A549 (cell line): ENCODE measurements around the gene REC8. TPM values are rescaled to one million over a fixed set of nuclear protein-coding genes. Genes with fewer than 3 reads are reported as not detected.
A peak's percentile ranks its signal among the peaks of the same experiment; 100 is the strongest.

Experiments used
- ATAC-seq, 2 experiments: fragments of 200-7000 bp in 1 of 2; fragments of >200 bp in 1 of 2; cut with Nextera tagmentation in 1 of 2; cut with Tn5 transposase in 1 of 2; 3 replicates each; pipeline versions ENCODE4 v1.8.0 to v1.9.1; 2018 to 2020; ENCODE audit warnings: mild to moderate bottlenecking in 1 of 2, moderate library complexity in 1 of 2
- CTCF ChIA-PET: fragments of 300-600 bp; sonication (Branson Sonifier 250); formaldehyde crosslinking; extraction: SDS; loops from one replicate; lab custom pipeline; 2021; ENCODE audit warnings: antibody characterized with exemption, inconsistent platforms; lab: Yijun Ruan, JAX
- POLR2A ChIA-PET: fragments of 350-600 bp; formaldehyde crosslinking; extraction: SDS; loops from one replicate; lab custom pipeline; 2021; ENCODE audit warnings: antibody characterized with exemption, inconsistent platforms; lab: Yijun Ruan, JAX
- DNase-seq, 2 experiments: peaks; one replicate each; pipeline versions ENCODE4 v3.0.0 to v3.0.0-alpha.2; 2011 to 2016; ENCODE audit warnings: low read depth in 1 of 2, low spot score in 1 of 2
- FAIRE-seq: peaks from 2 replicates; lab custom pipeline; 2011; peaks lifted over from hg19 to GRCh38; lab: Jason Lieb, UNC
- H3K27ac ChIP-seq, 2 experiments: fragments of >200 bp; sonication (Bioruptor Twin); formaldehyde crosslinking; 3 replicates each; pipeline ENCODE4 v1.5.1; 2016 to 2017
- H3K4me1 ChIP-seq: fragments of >200 bp; sonication (Bioruptor Twin); formaldehyde crosslinking; 3 replicates; pipeline ENCODE4 v1.6.1; 2016
- H3K4me2 ChIP-seq: fragments of >200 bp; sonication (Bioruptor Twin); formaldehyde crosslinking; 3 replicates; pipeline ENCODE4 v1.6.1; 2016
- H3K4me3 ChIP-seq: fragments of >200 bp; sonication (Bioruptor Twin); formaldehyde crosslinking; 3 replicates; pipeline ENCODE4 v1.5.1; 2016
- H3K9me3 ChIP-seq: fragments of >200 bp; sonication (Bioruptor Twin); formaldehyde crosslinking; 3 replicates; pipeline ENCODE4 v1.6.1; 2016
- BCL3 ChIP-seq: fragments of >200 bp; sonication (Bioruptor Twin); formaldehyde crosslinking; IDR thresholded peaks from 3 replicates; pipeline ENCODE4 v1.6.1; 2016
- CBX2 ChIP-seq: fragments of 200-600 bp; sonication (generic); IDR thresholded peaks from 2 replicates; pipeline ENCODE4 v1.6.1; 2016; ENCODE audit warnings: low read depth, mild to moderate bottlenecking, borderline replicate concordance
- CBX8 ChIP-seq: fragments of 200-600 bp; sonication (generic); IDR thresholded peaks from 2 replicates; pipeline ENCODE4 v1.6.1; 2016
- CEBPB ChIP-seq, 2 experiments: fragments of >200 bp in 1 of 2; sonication (Bioruptor Twin) in 1 of 2; formaldehyde crosslinking in 1 of 2; IDR thresholded peaks; 2 replicates each; pipeline ENCODE4 v1.6.1; 2012 to 2016
- EHF ChIP-seq: fragments of 250-450 bp; sonication (Bioruptor Pico); IDR thresholded peaks from 2 replicates; pipeline ENCODE4 v1.5.0; 2020; ENCODE audit warnings: mild to moderate bottlenecking
- EP300 ChIP-seq, 2 experiments: fragments of >200 bp; sonication (Bioruptor Twin); formaldehyde crosslinking; IDR thresholded peaks; 2 replicates in 1 of 2; 3 replicates in 1 of 2; pipeline ENCODE4 v1.6.1; 2016 to 2017
- FOSL2 ChIP-seq, 2 experiments: fragments of 450-650 bp in 1 of 2; fragments of >200 bp in 1 of 2; sonication (Bioruptor Twin) in 1 of 2; formaldehyde crosslinking; IDR thresholded peaks; 2 replicates each; pipeline versions ENCODE4 v1.5.0 to v1.6.1; 2016 to 2020; ENCODE audit warnings: mild to moderate bottlenecking in 1 of 2, moderate library complexity in 1 of 2
- GATA3 ChIP-seq: IDR thresholded peaks from 2 replicates; pipeline ENCODE4 v1.6.1; 2012; ENCODE audit warnings: borderline replicate concordance
- HES2 ChIP-seq: fragments of >200 bp; sonication (Bioruptor Twin); formaldehyde crosslinking; IDR thresholded peaks from 2 replicates; pipeline ENCODE4 v1.6.1; 2016
- HMGXB4 ChIP-seq: fragments of 250-450 bp; sonication (Bioruptor Pico); IDR thresholded peaks from 2 replicates; pipeline ENCODE4 v1.5.0; 2021; ENCODE audit warnings: mild to moderate bottlenecking, moderate library complexity, borderline replicate concordance
- HOXA7 ChIP-seq: fragments of 250-450 bp; sonication (Bioruptor Pico); IDR thresholded peaks from 2 replicates; pipeline ENCODE4 v1.5.0; 2020; ENCODE audit warnings: mild to moderate bottlenecking, moderate library complexity
- HOXB13 ChIP-seq: fragments of 250-450 bp; sonication (Bioruptor Pico); IDR thresholded peaks from 2 replicates; pipeline ENCODE4 v1.5.0; 2020; ENCODE audit warnings: low read depth, mild to moderate bottlenecking, moderate library complexity
- KDM1A ChIP-seq: fragments of 200-600 bp; sonication (generic); IDR thresholded peaks from 2 replicates; pipeline ENCODE4 v1.6.1; 2016; ENCODE audit warnings: low read depth, mild to moderate bottlenecking
- KDM5A ChIP-seq: fragments of 200-600 bp; sonication (generic); IDR thresholded peaks from 2 replicates; pipeline ENCODE4 v1.6.1; 2016; ENCODE audit warnings: antibody characterized with exemption, mild to moderate bottlenecking
- MAFK ChIP-seq: fragments of 450-650 bp; IDR thresholded peaks from 2 replicates; pipeline ENCODE4 v1.6.1; 2014; ENCODE audit not compliant: partially characterized antibody
- MAX ChIP-seq: IDR thresholded peaks from 2 replicates; pipeline ENCODE4 v1.6.1; 2012
- MAZ ChIP-seq: fragments of 150-350 bp; IDR thresholded peaks from 2 replicates; pipeline ENCODE4 v1.6.1; 2014; ENCODE audit warnings: antibody characterized with exemption, low read depth, low read length, borderline replicate concordance
- MYC ChIP-seq: IDR thresholded peaks from 2 replicates; pipeline ENCODE4 v1.6.1; 2012; ENCODE audit warnings: mild to moderate bottlenecking, inconsistent platforms, low read length, improper control_type of control experiment, borderline replicate concordance
- NFE2L2 ChIP-seq: fragments of 150-350 bp; conservative IDR thresholded peaks from 2 replicates; pipeline ENCODE4 v1.6.1; 2014; ENCODE audit warnings: low read length
- NPAS2 ChIP-seq: fragments of 250-450 bp; sonication (Bioruptor Pico); IDR thresholded peaks from 2 replicates; pipeline ENCODE4 v1.8.0; 2022; ENCODE audit warnings: mild to moderate bottlenecking, moderate library complexity, borderline replicate concordance
- PHF8 ChIP-seq: fragments of 200-600 bp; sonication (generic); IDR thresholded peaks from 2 replicates; pipeline ENCODE4 v1.6.1; 2016; ENCODE audit warnings: low read depth, mild to moderate bottlenecking, antibody characterized with exemption, moderate library complexity, borderline replicate concordance
- RCOR1 ChIP-seq: fragments of 150-350 bp; IDR thresholded peaks from 2 replicates; pipeline ENCODE4 v1.6.1; 2014; ENCODE audit warnings: antibody characterized with exemption, low read length, low read depth
- RFX5 ChIP-seq: fragments of 450-650 bp; IDR thresholded peaks from 2 replicates; pipeline ENCODE4 v1.7.1; 2014; ENCODE audit warnings: antibody characterized with exemption, mild to moderate bottlenecking, moderate library complexity
- TFCP2L1 ChIP-seq: fragments of 250-450 bp; sonication (Bioruptor Pico); IDR thresholded peaks from 2 replicates; pipeline ENCODE4 v1.5.0; 2021; ENCODE audit warnings: mild to moderate bottlenecking
- TP53 ChIP-seq: fragments of 250-450 bp; sonication (Bioruptor Pico); IDR thresholded peaks from 2 replicates; pipeline ENCODE4 v1.5.0; 2021; ENCODE audit warnings: mild to moderate bottlenecking, moderate library complexity
- WGBS: methylation state at CpG from one replicate; pipeline ENCODE4 v1.1.6; 2017; ENCODE audit errors: missing lambda C conversion rate; 5-methylcytosine and 5-hydroxymethylcytosine counted together
- polyA plus RNA-seq, 4 experiments: library from polyadenylated mRNA; depleted of rRNA in 3 of 4; stranded (reverse); fragments of >200 nt; fragmentation: RNase III in 1 of 4; extraction: RNeasy Plus Mini Kit Qiagen cat#74134 plus additional on column Dnase treatment in 1 of 4; gene quantifications; 2 replicates in 3 of 4; 3 replicates in 1 of 4; pipeline ENCODE4 v1.2.3, GENCODE V29; 2011 to 2017

REC8 gene
- polyA plus RNA-seq, 2 of the 4 experiments (the other 2 are of a cell fraction): 1.9 to 4.2 TPM

GRCh38 chr14:24207625-24208024, 35.7 kb downstream of the REC8 start:
- H3K4me1 ChIP-seq: peaks cover 5% of the 10 kb centered on the region; the same call in 1 of the 3 replicates
- POLR2A ChIA-PET: no interaction called here
- CTCF ChIA-PET: interaction anchor here (2.4 kb wide), 1 partner anchor 35 kb away, joined by 7 read pairs; the partner anchor contains the start of gene TINF2
- ATAC-seq (no peak), DNase-seq (no peak), FAIRE-seq (no peak)
- WGBS: 96% methylated on average over 2 of the region's 2 CpGs
- no peak overlapping the region for H3K27ac ChIP-seq
- no peak overlapping the region for H3K4me3 ChIP-seq
- TF ChIP-seq HES2 (no peak), MYC (no peak), HOXA7 (CRISPR knock-in tag) (no peak), GATA3 (no peak), EP300 (IDR thresholded peaks at IDR 0.05) (no peak), NPAS2 (no peak), EHF (CRISPR knock-in tag) (no peak), NFE2L2 (no peak), MAX (no peak), KDM5A (no peak), RFX5 (no peak), TP53 (no peak), CBX8 (no peak), BCL3 (no peak), HMGXB4 (CRISPR knock-in tag) (no peak)
- no peak overlapping the region for H3K4me2 ChIP-seq
- no peaks in the 10 kb centered on the region for H3K9me3 ChIP-seq

GRCh38 chr14:24211311-24211710, 39.4 kb downstream of the REC8 start:
- CTCF ChIA-PET: interaction anchor here (0.7 to 1.5 kb wide), 4 partner anchors 9 to 85 kb away, joined by 3 to 4 read pairs (median 4); partner anchors contain the start of gene TM9SF1
- WGBS: 95% methylated on average over 6 of the region's 6 CpGs
- H3K27ac ChIP-seq: no peak overlapping the region
- H3K4me1 ChIP-seq: peaks cover 24% of the 10 kb centered on the region
- H3K9me3 ChIP-seq: no peaks in the 10 kb centered on the region
- H3K4me3 ChIP-seq: no peak overlapping the region
- TF ChIP-seq MAFK: no peak
- POLR2A ChIA-PET: interaction anchor here (1.5 kb wide), 1 partner anchor 16 kb away, joined by 6 read pairs; the partner anchor contains the start of gene TM9SF1
- no peak overlapping the region; the same call in 2 of the 3 replicates for H3K4me2 ChIP-seq
- FAIRE-seq (no peak), ATAC-seq (no peak), DNase-seq (no peak)

- H3K27ac ChIP-seq: peak within 1 kb of the TSS; percentile 93 to 96
- H3K4me2 ChIP-seq: peak within 1 kb of the TSS; percentile 72
- H3K9me3 ChIP-seq: no peaks in the 10 kb centered on the region
- ChIA-PET POLR2A (interaction anchor here (0.6 to 3.6 kb wide), 12 partner anchors 9 to 218 kb away, joined by 3 to 36 read pairs (median 4); partner anchors contain the start of genes DHRS1, EMC9, IPO4 and NOP9), CTCF (interaction anchor here (0.8 to 4.3 kb wide), 4 partner anchors 25 to 83 kb away, joined by 3 to 31 read pairs (median 4); partner anchors contain the start of genes IPO4, PSME2 and RNF31)
- peak within 1 kb of the TSS; percentile 57 for H3K4me3 ChIP-seq
- WGBS: 1% methylated on average over 48 of the region's 53 CpGs
- ATAC-seq: peak; percentile 91 to 94
- DNase-seq: peak; percentile 98 to 99
- H3K4me1 ChIP-seq: peaks cover 24% of the 10 kb centered on the region
- FAIRE-seq: no peak
- TF ChIP-seq RFX5 (peak; percentile 57; the same call in 1 of the 2 replicates), MYC (peak; percentile 13; the same call in 1 of the 2 replicates), BCL3 (peak; percentile 96), CEBPB (IDR thresholded peaks at IDR 0.05) (peak in 1 of 2 experiments; percentile 45; a peak in 1 of 4 replicates), KDM1A (no peak), PHF8 (peak; percentile 92; the same call in 1 of the 2 replicates), NPAS2 (no peak), FOSL2 (IDR thresholded peaks at IDR 0.05) (no peak), FOSL2 (CRISPR knock-in tag; IDR thresholded peaks at IDR 0.05) (peak; percentile 68), HOXB13 (CRISPR knock-in tag) (no peak), MAZ (no peak), GATA3 (peak; percentile 36; the same call in 1 of the 2 replicates), EHF (CRISPR knock-in tag) (no peak; the same call in 1 of the 2 replicates), CBX2 (no peak), TFCP2L1 (peak; percentile 78), MAFK (peak; percentile 33), RCOR1 (no peak), KDM5A (peak; percentile 31)
Observed at GRCh38 chr14:24212924-24213865, 41.3 kb downstream of the REC8 start, which contains the start of gene CHMP4A. TSS of gene CHMP4A (minus strand) at chr14:24213488. CDS start at chr14:24213439, 49 bp downstream.
